K562 (cell line): ENCODE measurements around the gene SRPK2. TPM values are rescaled to one million over a fixed set of nuclear protein-coding genes. Genes with fewer than 3 reads are reported as not detected.

Source experiments
- HIVEP1 ChIP-seq: fragments of 250-450 bp; sonication (Bioruptor Pico); IDR thresholded peaks from 2 replicates; pipeline ENCODE4 v1.4.0; 2020; ENCODE audit warnings: mild to moderate bottlenecking
- KLF16 ChIP-seq: IDR thresholded peaks from 2 replicates; pipeline ENCODE4 v1.6.1; 2016; ENCODE audit warnings: antibody characterized with exemption
- MCM5 ChIP-seq: fragments of 450-650 bp; IDR thresholded peaks from 2 replicates; pipeline ENCODE4 v1.6.1; 2016; ENCODE audit warnings: low read depth
- MTF1 ChIP-seq: fragments of 250-450 bp; sonication (Bioruptor Pico); IDR thresholded peaks from 2 replicates; pipeline ENCODE4 v1.9.0; 2021; ENCODE audit warnings: moderate library complexity, mild to moderate bottlenecking, inconsistent platforms, borderline replicate concordance
- NCOA2 ChIP-seq, 2 experiments: fragments of 450-650 bp; IDR thresholded peaks; 2 replicates each; pipeline ENCODE4 v1.6.1; 2018; ENCODE audit warnings: mild to moderate bottlenecking in 2 of 2, moderate library complexity in 1 of 2; ENCODE audit not compliant: partially characterized antibody in 2 of 2
- NEUROD1 ChIP-seq: fragments of 150-350 bp; IDR thresholded peaks from 2 replicates; pipeline ENCODE4 v1.6.1; 2014; ENCODE audit warnings: borderline replicate concordance, low read length, low read depth; ENCODE audit not compliant: partially characterized antibody
- POLR2G ChIP-seq: fragments of 200-400 bp; formaldehyde crosslinking; IDR thresholded peaks from 2 replicates; pipeline ENCODE4 v1.6.1; 2017; ENCODE audit warnings: low read depth, mild to moderate bottlenecking, antibody characterized with exemption, low read length, moderate library complexity
- POU5F1 ChIP-seq: fragments of 150-350 bp; IDR thresholded peaks from 2 replicates; pipeline ENCODE4 v1.6.1; 2014; ENCODE audit warnings: borderline replicate concordance, low read length, low read depth, mild to moderate bottlenecking; ENCODE audit not compliant: partially characterized antibody
- SIX5 ChIP-seq, 2 experiments: IDR thresholded peaks; 2 replicates each; pipeline ENCODE4 v1.6.1; 2011; ENCODE audit warnings: low read length in 2 of 2, borderline replicate concordance in 1 of 2, low read depth in 1 of 2, mild to moderate bottlenecking in 1 of 2, moderate library complexity in 1 of 2; ENCODE audit not compliant: insufficient read depth in 1 of 2
- ZNF165 ChIP-seq: fragments of 250-450 bp; sonication (Bioruptor Pico); IDR thresholded peaks from 2 replicates; pipeline ENCODE4 v1.4.0; 2020; ENCODE audit warnings: borderline replicate concordance
- ZNF589 ChIP-seq: fragments of 200-800 bp; sonication (Bioruptor generic); IDR thresholded peaks from 2 replicates; pipeline ENCODE4 v1.6.1; 2016; ENCODE audit warnings: low read depth, missing genetic modification characterization, missing compliant biosample characterization
- polyA plus RNA-seq, 8 experiments: library from polyadenylated mRNA; depleted of rRNA in 4 of 8; stranded (reverse) in 5 of 8; unstranded in 3 of 8; fragments of >200 nt; fragmentation: Nextera tagmentation in 2 of 8; fragmentation: Illumina TruSeq in 1 of 8; extraction: Ambion mirVana in 2 of 8; extraction: Trizol in 1 of 8; gene quantifications; 2 replicates each; pipeline versions ENCODE4 v1.2.1 to v1.2.3, GENCODE V29; 2011 to 2014; ENCODE audit warnings: inconsistent platforms in 1 of 8, missing spikeins in 1 of 8
- total RNA-seq, 7 experiments: library from RNA; depleted of rRNA in 6 of 7; stranded (reverse); fragments of >200 nt in 6 of 7; fragmentation: Illumina TruSeq in 2 of 7; extraction: Trizol in 2 of 7; gene quantifications; 2 replicates each; pipeline versions ENCODE4 v1.2.1 to v1.2.3, GENCODE V29; 2011 to 2021; ENCODE audit warnings: low replicate concordance in 1 of 7
- TF ChIP-seq, protein P1 (sequence below), 2 experiments: fragments of 450-650 bp in 1 of 2; sonication (generic) in 1 of 2; formaldehyde crosslinking in 1 of 2; IDR thresholded peaks; 2 replicates each; pipeline versions ENCODE4 v1.7.1 to v1.9.0; 2016 to 2022; ENCODE audit warnings: inconsistent platforms in 1 of 2, mild to moderate bottlenecking in 1 of 2, missing genetic modification reagents in 1 of 2
- TF ChIP-seq, protein P2 (sequence below): sonication (generic); formaldehyde crosslinking; IDR thresholded peaks from 2 replicates; pipeline ENCODE4 v1.9.0; 2022; ENCODE audit warnings: mild to moderate bottlenecking, missing genetic modification reagents
- TF ChIP-seq, protein P3 (sequence below): fragments of 250-450 bp; sonication (Bioruptor Pico); IDR thresholded peaks from 2 replicates; pipeline ENCODE4 v1.9.0; 2021; ENCODE audit warnings: mild to moderate bottlenecking, inconsistent platforms

Gene SRPK2
- total and polyA plus RNA-seq, 9 of the 15 experiments (the other 6 are each of a cell fraction or from before 2014, with no cell fraction given): 21.5 to 44.7 (median 33.3) TPM

DNA sequence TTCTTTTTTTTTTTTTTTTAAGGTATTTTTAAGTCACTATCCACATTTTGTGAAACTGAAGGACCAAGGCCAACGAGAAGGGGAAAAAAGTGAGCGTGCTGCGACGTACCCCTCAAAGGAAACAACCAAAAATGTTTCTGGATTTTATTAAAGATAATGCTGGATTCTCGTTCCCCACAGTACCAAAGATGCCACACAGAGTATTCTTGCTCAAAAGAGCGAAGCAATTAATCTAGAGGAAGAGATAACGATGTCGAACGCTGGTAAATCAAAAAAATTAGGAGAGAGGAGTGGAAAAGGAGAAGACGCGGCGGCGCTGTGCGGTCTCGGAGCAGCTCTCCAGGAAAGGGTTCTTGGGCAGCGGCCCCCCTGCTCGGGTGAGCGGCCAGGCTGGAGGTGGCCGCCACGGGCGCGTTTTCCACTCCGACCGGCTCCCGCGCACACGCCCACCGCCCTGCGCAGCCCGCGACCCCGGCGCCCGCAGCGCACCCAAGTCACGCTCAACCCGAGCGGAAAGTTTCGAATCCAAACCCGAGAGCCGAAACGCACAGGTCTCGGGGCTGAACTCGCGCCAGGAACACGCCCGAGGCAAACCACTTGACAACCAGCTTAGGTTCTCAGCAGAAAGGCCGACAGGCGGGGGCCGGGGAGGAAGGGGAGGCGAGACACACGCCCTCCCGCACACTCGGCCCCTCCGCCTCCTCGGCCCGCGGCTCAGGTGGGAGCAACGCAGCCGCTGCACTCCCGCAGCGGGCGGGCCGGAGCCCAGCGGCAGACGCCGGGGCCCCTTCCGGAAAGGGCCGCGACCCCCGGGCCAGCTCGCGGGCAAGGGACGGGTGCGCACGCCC, 989 bp downstream of the SRPK2 start (continued):
- TF ChIP-seq, protein P1, sequence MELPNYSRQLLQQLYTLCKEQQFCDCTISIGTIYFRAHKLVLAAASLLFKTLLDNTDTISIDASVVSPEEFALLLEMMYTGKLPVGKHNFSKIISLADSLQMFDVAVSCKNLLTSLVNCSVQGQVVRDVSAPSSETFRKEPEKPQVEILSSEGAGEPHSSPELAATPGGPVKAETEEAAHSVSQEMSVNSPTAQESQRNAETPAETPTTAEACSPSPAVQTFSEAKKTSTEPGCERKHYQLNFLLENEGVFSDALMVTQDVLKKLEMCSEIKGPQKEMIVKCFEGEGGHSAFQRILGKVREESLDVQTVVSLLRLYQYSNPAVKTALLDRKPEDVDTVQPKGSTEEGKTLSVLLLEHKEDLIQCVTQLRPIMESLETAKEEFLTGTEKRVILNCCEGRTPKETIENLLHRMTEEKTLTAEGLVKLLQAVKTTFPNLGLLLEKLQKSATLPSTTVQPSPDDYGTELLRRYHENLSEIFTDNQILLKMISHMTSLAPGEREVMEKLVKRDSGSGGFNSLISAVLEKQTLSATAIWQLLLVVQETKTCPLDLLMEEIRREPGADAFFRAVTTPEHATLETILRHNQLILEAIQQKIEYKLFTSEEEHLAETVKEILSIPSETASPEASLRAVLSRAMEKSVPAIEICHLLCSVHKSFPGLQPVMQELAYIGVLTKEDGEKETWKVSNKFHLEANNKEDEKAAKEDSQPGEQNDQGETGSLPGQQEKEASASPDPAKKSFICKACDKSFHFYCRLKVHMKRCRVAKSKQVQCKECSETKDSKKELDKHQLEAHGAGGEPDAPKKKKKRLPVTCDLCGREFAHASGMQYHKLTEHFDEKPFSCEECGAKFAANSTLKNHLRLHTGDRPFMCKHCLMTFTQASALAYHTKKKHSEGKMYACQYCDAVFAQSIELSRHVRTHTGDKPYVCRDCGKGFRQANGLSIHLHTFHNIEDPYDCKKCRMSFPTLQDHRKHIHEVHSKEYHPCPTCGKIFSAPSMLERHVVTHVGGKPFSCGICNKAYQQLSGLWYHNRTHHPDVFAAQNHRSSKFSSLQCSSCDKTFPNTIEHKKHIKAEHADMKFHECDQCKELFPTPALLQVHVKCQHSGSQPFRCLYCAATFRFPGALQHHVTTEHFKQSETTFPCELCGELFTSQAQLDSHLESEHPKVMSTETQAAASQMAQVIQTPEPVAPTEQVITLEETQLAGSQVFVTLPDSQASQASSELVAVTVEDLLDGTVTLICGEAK (IDR thresholded peaks at IDR 0.05): peak; percentile 56
- TF ChIP-seq, protein P1 (CRISPR knock-in tag; IDR thresholded peaks at IDR 0.05): no peak
- no peak for TF ChIP-seq ZNF165 (CRISPR knock-in tag)
- TF ChIP-seq MTF1 (CRISPR knock-in tag): no peak
- TF ChIP-seq SIX5 (IDR thresholded peaks at IDR 0.05; ENCODE audit: borderline replicate concordance in 1 of 2, insufficient read depth in 1 of 2, low read depth in 1 of 2, low read length in 2 of 2): no peak
- TF ChIP-seq, protein P2, sequence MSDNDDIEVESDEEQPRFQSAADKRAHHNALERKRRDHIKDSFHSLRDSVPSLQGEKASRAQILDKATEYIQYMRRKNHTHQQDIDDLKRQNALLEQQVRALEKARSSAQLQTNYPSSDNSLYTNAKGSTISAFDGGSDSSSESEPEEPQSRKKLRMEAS (CRISPR knock-in tag): peak; percentile 48; the same call in 1 of the 2 replicates
- no peak for TF ChIP-seq NCOA2 (IDR thresholded peaks at IDR 0.05; ENCODE audit: partially characterized antibody in 2 of 2)
- no peak for TF ChIP-seq KLF16
- TF ChIP-seq ZNF589: no peak
- no peak for TF ChIP-seq NEUROD1
- TF ChIP-seq HIVEP1 (CRISPR knock-in tag): no peak
- no peak for TF ChIP-seq POU5F1
- no peak for TF ChIP-seq MCM5
- TF ChIP-seq, protein P3, sequence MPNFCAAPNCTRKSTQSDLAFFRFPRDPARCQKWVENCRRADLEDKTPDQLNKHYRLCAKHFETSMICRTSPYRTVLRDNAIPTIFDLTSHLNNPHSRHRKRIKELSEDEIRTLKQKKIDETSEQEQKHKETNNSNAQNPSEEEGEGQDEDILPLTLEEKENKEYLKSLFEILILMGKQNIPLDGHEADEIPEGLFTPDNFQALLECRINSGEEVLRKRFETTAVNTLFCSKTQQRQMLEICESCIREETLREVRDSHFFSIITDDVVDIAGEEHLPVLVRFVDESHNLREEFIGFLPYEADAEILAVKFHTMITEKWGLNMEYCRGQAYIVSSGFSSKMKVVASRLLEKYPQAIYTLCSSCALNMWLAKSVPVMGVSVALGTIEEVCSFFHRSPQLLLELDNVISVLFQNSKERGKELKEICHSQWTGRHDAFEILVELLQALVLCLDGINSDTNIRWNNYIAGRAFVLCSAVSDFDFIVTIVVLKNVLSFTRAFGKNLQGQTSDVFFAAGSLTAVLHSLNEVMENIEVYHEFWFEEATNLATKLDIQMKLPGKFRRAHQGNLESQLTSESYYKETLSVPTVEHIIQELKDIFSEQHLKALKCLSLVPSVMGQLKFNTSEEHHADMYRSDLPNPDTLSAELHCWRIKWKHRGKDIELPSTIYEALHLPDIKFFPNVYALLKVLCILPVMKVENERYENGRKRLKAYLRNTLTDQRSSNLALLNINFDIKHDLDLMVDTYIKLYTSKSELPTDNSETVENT: peak; percentile 76; the same call in 1 of the 2 replicates
- peak; percentile 50; the same call in 1 of the 2 replicates for TF ChIP-seq POLR2G
